GM18870 (cell line): ENCODE results near the gene ITGA5.

ENCODE experiments used
- ATAC-seq: cut with Tn5 transposase; IDR thresholded peaks from one replicate; pipeline ENCODE4 v1.9.1; 2021; ENCODE audit warnings: moderate library complexity; ENCODE audit not compliant: unreplicated experiment

Gene ITGA5

DNA sequence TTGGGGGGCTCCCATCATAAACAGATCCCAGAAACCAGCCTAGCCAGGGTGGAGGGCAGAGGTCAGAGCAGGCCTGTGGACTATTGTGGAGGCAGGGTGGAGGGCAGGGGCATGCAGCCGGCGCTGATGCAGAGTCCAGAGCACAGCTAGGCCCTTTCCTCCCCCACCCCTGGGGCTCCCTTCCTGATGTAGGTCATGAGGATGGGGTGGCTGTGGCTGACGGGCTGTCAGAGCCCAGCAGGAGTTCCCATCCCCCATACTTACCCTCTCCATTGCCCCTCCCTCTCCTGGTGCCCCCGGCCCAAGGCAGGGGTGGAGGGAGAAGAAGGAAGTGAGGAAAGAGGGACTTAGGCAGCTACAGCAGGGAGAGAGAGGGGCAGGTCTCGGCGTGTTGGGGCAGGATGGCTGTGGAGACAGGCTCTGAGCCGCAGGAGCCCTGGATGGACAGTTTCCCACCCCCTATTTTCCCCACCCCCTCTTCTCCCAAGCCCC, 28.8 kb downstream of the ITGA5 start:
- no peak for ATAC-seq

DNA sequence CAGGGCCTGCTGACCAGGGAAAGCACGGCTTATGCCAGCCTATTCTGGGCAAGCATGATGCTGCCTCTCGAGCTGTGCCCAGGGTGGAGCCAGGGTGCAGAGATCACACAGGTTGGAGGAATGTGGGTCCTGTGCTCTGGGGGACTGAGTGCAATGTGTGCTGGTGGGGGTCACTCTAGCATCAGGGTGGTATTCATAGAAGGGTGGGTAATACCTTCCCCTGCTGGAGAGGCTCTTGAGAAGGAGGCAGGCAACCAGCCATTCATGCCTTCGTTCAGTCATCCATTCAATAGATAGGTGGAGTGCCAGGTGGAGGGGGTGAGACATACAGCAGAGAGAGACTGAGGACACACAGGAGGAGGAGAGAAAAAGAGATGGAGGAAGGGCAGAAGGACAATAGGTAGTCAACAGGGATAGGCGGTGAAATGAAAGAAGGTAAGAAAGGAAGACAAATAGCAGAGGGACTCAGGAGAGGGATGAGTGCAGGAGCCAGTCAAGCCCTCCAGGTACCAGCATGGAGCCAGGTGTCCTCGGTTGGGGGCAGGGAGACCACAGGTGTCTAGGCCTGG, 29.4 kb downstream of the ITGA5 start:
- no peak for ATAC-seq

DNA sequence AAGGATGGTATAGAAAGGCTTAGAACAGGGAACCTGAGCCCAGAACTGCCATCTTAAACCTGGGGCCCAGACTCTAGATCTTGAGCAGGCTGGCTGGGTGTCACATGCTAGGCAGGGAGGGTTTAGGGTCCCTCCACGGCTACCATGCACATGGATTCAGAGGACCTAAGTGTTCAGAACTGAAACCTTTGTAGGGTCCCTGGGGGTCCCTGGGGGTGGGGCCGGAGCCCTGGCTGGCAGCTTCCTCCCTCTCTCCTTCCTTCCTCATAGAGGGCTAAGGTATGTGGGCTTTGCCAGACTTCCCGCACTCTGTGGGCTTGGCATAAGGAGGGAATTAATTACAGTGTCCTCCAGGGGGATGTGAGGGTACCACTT, 29.9 kb downstream of the ITGA5 start:
- ATAC-seq = no peak

DNA sequence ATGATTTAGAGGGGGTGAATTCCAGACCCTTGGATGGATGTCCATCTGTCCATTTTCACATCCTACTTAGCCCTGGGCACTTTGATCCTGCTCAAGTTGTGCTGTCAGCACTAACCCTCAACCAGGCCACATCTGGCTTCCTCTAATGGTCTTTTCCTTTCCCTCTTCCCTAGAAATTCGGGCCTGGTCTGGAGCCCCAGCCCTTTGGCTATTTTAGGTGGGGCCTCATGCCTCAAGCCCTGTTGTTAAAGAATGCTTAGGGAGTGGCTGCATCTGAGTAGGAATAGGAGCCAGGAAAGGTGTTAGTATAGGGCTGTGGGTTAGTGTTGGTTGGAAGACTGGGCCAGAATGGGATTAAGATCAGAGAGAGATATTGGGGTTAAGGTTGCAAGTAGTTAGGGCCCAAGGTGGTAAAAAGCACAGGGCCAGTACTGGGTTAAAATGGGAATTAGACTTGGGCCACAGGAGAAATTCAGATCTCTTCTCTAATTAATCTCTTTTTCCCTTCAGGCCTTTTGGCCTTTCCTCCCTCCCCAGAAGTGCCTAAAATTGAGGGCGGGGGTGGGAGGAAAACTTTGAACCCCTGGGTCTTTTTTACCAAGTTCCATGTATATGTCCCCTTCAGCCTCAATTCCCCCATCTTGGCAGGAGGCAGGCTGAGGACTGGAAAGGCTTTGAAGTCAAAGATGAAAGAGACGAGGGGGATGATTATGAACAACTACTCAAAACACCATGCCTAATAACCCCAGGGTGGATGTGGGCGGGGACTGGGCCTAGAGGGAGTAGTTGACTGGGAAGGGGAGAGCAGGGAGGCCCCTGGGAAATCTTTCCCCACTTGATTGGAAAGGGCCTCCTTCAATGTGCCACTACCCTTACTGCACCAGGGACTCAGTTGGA, 30.6 kb downstream of the ITGA5 start:
- no peak for ATAC-seq

DNA sequence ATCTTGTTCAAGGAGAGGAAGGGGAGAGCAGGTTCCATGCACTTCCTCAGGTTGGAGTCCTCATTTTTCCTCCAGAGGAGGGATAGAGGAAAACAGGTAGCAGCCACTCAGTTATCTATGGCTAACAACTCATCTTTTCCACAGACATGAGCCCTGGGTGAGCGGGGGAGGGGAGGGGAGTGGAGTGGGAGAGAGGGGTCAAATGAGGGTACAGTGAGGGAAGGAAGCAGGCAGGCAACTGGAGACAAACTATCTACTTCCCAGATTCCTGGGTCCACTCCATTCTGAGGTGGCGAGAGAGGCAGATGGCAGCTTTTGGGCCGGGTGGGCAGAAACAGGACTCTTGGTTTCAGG, 32.0 kb downstream of the ITGA5 start:
- ATAC-seq = no peak

DNA sequence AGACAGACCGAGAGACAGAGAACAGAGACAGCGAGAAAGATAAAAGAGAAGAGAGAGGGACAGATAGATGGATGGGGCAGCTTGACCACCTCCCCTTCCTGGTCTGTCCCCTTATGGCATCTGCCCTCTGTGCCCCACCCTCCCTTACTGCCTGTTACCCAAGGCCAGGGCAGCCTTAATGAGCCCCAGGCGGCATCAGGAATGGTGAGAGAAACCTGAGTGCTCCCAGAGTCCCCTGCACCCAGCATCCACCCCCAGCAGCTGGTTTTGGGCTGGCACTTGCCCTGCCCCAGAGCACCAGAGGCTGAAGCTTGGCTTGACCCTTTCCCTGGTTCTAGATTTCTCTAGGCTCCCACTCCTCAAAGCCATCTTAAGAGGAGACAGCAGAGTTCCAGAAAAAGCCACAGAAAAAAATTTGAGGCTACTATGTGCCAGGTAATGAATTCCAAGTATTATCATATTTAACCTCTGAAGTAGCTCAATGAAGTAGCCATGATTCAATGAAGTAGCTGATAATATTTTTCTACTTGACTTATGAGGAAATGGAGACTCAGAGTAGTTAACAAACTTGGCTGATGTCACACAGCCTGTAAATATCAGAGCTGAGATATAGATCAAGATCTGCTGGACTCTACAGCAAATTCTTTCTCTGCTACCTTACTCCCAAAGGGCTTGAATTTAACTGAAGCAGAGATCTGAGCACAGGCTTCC, 32.5 kb downstream of the ITGA5 start:
- no peak for ATAC-seq

DNA sequence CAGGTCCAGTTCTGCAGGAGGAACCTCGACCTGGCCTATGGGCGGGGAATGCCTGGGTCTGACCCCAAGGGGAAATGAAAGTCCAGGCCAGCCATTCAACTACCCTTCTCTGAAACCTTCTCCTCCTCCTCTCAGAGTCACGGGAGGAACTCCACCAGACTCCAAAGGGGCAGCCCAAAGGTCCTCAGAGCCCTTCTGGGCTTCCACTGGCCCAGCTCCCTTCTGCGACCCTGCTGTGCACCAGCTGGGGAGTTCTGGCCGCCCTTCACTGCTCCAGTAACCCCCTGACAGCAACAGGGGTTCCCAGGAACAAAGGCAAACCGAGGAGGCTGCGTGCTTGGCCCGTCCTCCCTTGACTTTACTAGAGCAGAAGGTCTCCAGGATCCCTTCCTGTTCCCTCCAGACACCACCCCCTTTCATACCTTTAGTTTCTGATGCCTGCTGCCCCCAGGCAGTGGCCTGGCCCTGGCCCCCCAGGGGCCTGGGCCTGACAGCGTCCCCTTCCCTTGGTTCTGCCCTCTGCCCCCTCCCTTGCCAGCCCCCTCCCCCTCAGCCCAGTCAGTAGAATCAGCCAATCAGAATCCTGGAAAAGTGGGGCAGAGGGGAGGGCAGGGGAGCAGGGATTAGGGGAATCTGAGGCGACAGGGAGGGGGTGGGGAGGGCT, 33.7 kb downstream of the ITGA5 start:
- ATAC-seq = no peak

DNA sequence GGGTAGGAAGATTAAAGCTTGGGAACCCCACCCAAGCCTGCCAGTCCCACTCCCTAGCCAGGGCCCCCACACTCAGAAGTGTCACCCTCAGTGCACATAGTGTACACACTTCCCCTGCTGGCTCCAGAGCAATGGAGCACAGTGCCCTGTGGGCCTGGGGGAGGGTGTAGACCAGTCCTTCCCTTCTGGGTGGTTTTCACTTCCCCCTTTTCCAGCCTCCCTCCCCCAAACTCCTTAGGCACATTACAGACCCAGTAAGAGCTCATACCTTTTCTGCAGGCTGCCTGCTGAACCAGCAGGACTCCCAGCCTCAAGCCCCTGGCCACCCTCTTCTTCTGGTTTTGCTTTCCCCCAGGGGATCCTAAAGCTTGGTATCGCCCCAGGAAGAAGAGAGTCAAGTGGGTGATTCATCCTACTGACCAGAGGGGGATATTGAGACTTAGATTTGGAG, 34.5 kb downstream of the ITGA5 start, which contains the start of gene ZNF385A:
Gene ZNF385A (minus strand): TSS at position 143 of the 451 bp plus-strand sequence. CDS start 219 bp downstream, outside the sequence.
- no peak for ATAC-seq

DNA sequence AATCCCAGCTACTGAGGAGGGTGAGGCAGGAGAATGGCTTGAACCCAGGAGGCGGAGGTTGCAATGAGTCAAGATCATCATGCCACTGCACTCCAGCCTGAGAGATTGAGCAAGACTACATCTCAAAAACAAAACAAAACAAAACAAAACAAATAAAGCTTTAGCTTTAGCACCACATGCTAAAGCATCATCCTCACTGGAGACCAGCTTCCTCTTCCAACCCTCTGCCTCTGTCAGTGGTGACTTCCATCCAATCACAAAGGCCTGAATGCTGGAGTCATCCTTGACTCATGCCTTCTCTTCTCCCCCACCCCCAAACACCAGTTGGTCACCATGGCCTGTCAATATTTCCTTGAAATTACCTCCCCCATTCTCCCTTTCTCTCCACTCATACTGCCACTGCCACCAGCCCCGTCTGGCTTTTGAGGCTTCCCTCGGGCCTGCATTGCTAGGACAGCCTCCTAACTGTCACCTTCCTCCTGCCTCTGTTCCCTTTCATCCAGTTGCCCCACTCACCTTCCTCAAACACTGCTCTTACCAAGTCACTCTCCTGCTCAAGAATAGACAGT, 35.9 kb downstream of the ITGA5 start:
- ATAC-seq = no peak

DNA sequence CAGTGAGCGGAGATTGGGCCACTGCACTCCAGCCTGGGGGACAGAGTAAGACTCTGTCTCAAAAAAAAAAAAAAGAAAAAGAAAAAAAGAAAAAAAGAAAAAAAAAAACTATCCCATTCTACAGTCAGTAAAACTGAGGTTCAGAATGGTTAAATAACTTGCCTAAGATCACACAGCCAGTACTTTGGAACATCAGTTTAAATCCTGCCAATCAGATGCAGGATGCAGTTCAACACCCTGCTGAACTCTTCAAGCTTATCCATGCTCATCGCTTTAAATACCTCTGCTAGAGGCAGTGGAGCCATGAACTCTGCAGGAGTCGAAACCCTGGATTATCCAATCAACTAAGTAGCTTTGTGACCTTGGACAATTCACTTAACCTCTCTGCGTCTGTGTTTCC, 37.9 kb downstream of the ITGA5 start:
- ATAC-seq = no peak

DNA sequence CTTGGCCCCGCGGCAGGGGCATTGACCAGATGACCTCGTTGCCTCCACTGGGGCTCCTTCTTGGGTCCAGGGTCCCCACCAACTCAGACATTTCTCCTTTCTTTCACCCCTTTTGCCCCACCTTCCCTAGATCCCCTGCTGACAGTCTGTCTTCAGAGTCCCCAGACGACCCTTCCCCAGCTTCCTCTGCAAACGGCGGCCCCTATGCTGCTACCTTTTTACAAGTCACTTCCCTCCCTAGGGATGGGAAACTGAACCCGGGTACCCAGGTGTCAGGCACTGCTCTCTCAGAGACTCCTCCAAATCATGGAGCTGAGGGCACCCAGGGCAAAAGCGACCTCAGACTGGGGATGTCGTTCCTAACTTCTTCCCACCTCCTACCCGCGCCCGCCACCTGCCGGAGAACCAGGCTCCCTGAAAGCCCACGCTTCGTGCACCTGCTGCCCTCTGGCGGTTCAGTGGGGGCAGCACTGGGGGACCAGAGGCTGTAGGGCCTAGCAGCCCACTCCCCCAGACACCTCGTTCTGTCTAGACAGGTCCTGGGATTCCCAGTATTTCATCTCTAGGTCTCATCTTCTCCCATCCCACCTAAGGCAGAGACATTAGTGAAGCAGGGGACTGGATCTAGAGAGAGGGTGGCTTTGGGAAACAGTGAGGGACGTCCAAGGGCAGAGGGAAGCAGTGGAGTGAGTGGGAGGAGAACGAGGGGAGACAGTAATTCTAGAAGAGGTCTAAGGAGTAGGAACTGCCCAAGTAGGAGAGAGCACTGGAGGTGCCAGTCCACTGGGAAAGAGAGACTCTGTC, 39.5 kb downstream of the ITGA5 start:
- no peak for ATAC-seq

DNA sequence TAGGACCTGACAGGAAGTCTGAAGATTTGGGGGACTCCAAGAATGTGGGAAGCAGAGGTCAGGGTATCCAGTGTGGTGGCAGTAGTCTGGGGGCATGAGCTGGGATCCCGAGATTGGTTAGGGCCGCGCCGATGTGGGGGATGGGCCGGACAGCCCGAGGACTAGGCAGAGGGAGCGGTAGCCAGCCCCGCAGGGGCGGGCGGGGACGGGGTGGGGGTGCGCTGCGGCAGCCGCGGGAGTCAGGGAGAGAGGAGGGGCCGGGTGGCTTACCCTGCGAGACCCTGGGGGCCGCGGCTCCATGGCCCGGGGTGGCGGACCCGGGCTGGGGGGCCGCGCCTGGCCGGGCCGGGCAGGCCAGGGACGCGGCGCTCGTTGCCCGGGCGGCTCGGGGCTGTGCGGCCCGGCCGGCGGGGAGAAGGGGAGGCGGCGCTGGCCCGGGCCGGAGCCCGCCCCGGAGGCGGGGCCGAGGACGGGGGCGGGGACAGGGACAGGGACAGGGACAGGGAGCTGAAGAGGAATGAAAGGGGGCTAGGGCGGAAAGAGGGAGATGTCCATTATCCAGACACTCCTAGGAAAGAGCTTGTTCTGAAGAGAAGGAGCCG, 40.2 kb downstream of the ITGA5 start:
- no peak for ATAC-seq

DNA sequence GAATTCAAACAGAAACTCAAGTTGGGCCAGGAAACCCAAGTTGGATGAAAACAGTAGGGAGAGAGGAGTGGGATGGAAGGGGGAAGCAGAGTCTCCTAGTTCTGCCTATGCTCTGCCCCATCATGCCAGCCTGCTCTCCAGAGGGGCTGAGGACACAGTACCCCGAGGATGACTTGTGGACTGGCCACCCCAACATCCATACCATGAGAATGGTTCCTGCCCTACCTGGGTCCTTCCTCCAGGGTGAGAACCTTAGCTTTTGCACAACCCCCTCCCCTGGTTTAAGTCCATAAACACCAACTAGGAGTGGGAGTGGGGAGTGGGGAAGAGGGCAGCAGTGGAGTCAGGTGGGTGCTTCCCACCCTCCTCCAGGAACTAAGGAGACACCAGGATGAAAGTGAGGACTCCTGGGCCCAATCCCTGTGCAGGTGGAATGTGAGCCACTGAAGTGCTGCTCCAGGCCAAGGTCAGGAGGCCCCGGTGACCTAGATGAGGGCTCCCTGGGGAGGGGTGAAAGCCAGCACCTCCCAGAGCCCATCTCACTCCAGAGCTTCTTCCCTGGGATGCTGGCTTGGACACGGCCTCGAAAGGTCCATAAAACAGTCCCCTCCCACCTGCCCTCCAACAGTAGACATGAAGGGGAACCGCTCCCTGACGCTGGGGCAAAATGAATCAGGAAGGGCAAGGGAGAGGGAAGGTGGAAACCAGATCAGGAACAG, 41.1 kb downstream of the ITGA5 start:
- no peak for ATAC-seq

DNA sequence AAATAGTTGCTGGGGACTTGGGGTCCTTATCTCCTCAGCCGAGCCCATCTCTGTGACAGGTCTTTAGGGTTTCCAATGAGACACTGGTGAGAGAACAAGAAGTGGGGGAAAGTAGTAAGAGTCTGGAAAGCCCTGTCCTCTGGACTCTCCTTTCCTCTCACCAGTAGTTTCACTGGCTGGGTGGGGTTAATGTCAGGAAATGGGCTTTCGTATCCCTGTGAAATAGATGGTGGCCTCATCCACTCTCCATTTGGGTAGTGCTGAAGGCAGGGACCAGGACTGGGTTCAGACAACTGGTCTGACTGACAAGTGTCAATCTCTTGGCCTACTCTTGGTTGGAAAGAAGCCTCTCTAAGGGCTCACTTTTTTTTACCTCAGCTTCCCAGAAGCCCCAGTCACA, 42.1 kb downstream of the ITGA5 start:
- no peak for ATAC-seq

DNA sequence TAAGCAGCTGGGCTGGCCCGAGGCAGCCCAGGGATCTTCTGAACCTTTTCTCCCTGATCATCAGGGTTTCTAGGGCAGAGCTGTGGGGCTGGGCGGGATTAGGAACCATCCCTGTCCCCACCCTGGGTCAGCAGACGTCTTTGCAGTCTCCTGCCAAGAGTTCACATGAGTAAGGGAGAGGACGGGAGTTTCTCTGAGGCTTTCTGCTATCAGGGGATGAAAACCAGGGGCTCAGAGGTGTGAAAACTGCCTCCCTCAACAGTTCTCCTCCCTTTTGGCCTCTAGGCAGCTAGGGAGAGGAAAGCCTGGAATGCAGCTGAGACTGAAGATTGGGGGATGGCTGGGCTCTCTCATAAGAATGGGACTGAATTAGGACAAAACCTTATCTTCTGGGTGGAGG, 42.5 kb downstream of the ITGA5 start:
- ATAC-seq = no peak

DNA sequence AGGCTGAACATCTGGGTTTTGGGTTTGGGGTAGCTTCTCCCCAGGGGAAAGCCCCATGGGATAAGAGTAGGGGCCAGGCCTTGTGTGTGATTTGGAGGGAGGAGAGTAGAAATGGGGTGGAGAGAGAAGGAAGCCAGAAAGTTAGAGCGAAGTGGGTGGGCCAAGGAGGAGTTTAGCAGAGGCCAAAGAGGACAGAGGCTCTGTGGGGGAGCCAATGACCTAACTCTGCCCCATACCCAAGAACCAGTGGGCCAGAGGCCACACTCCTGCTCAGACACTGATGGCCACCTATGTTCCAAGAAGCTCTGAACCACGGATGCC, 43.8 kb downstream of the ITGA5 start:
- ATAC-seq = no peak

DNA sequence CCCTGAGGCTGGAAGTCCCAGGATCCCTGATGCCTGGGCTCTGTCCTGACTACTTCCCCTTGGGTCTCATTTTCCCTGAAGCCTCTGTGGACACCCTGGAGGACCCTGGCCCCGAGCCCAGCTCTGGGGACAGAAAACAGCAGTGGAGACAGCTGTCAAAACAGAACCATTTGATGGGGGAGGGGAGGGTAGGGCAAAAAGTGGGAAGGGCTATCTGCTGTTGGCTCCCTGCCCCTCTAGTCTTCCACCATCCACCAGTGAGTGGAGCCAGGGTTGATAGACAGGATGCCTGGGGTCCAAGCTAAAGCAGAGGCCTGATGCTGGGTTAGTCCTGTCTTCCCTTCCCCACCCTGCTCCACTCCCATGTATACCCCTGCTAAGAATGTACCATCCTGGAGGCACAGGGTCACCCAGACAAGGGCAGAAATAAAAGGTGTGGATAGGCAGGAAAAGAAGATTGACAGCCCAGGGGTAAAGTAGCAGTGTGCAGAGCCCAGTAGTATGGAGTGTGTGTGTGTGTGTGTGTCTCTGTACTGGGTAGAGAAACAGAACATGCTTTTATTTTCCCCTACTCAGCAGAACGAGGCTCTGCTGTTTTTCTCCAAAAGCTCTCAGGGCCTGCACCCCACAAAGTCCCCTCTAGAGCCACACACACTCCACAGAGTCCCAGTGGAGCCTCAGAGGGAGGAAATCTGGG, 44.4 kb downstream of the ITGA5 start:
- no peak for ATAC-seq
